ENCODE data around the gene PCNT.
A peak's percentile ranks its signal among the peaks of the same experiment; 100 is the strongest.
"Not testable (repeated sequence)": the region's sequence is repeated elsewhere in the genome, so short reads cannot be mapped to it uniquely, and the experiment has no call there.

Gene PCNT

DNA sequence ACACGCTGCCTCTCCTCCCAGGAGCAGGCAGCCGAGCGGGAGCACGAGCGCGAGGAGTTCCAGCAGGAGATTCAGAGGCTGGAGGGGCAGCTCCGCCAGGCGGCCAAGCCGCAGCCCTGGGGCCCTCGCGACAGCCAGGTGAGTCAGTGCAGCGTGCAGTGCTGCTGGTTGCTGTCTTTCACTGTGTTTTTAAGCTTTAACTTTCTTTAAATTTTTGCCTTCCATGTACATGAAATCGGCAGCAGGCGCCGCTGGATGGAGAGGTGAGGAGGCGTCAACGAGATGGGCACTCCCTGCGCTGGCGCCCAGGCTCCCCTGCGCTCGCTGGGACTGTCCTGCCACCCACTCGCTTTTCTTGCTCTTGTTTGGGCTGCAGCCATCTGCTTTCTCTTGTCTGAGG lies 74.0 kb downstream of the PCNT start:
- Histone ChIP-seq H3K9ac (ENCODE audit: low read depth, low read length) (no peak overlapping the region), H3K36me3 (ENCODE audit: insufficient read depth, low read length) (peaks cover 75% of the 10 kb centered on the region), H3K27me3 (ENCODE audit: insufficient read depth, low read length) (no peaks in the 10 kb centered on the region), H3K9me3 (ENCODE audit: insufficient read depth, low read depth, low read length) (no peaks in the 10 kb centered on the region), H3K27ac (ENCODE audit: low read depth, low read length) (no peak overlapping the region), H3K4me1 (ENCODE audit: insufficient read depth, low read length) (no peaks in the 10 kb centered on the region), H3K4me3 (ENCODE audit: low read length) (no peak overlapping the region)
- 96% methylated on average over 22 of the region's 22 CpGs for WGBS

DNA sequence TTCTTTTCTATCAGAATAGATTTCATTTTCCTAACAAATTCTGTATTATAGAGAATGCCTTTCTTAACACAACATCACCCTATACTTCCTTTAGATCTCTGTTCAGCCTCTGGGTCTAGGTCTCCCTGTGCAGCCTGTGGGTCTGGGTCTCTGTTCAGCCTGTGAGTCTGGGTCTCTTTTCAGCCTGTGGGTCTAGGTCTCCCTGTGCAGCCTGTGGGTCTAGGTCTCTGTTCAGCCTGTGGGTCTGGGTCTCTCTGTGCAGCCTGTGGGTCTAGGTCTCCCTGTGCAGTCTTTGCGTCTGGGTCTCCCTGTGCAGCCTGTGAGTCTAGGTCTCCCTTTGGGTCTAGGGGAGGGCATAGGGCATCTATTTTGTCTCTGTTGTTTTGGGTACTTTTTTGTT lies 75.2 kb downstream of the PCNT start:
- no peak overlapping the region for H3K4me3 ChIP-seq (ENCODE audit: low read length)
- 96% methylated on average over 1 of the region's 1 CpG for WGBS
- H3K4me1 ChIP-seq (ENCODE audit: insufficient read depth, low read length) = no peaks in the 10 kb centered on the region
- no peak overlapping the region for H3K27ac ChIP-seq (ENCODE audit: low read depth, low read length)
- H3K27me3 ChIP-seq (ENCODE audit: insufficient read depth, low read length) = no peaks in the 10 kb centered on the region
- no peak overlapping the region for H3K9ac ChIP-seq (ENCODE audit: low read depth, low read length)
- H3K9me3 ChIP-seq (ENCODE audit: insufficient read depth, low read depth, low read length) = no peaks in the 10 kb centered on the region
- H3K36me3 ChIP-seq (ENCODE audit: insufficient read depth, low read length) = peaks cover 70% of the 10 kb centered on the region

DNA sequence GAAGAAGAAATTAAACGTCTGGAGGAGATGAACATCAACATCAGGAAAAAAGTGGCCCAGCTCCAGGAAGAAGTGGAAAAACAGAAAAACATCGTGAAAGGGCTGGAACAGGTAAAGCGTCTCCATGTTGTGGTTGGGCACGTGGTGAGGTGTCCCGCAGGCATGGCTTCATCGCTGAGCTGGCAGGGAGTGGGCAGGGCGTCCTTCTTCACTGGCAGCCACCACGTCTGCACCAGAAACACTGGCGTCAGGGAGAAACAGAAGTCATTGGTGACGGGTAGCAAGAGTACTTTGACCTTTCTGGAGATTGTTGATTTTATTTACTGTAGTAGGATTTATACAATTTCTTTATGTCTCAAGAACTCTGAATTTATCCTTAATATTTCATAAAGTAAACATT lies 75.7 kb downstream of the PCNT start:
- Histone ChIP-seq H3K4me1 (ENCODE audit: insufficient read depth, low read length) (no peaks in the 10 kb centered on the region), H3K27me3 (ENCODE audit: insufficient read depth, low read length) (no peaks in the 10 kb centered on the region), H3K36me3 (ENCODE audit: insufficient read depth, low read length) (peaks cover 71% of the 10 kb centered on the region), H3K27ac (ENCODE audit: low read depth, low read length) (no peak overlapping the region), H3K9ac (ENCODE audit: low read depth, low read length) (no peak overlapping the region), H3K4me3 (ENCODE audit: low read length) (no peak overlapping the region), H3K9me3 (ENCODE audit: insufficient read depth, low read depth, low read length) (no peaks in the 10 kb centered on the region)
- WGBS = 91% methylated on average over 10 of the region's 10 CpGs

DNA sequence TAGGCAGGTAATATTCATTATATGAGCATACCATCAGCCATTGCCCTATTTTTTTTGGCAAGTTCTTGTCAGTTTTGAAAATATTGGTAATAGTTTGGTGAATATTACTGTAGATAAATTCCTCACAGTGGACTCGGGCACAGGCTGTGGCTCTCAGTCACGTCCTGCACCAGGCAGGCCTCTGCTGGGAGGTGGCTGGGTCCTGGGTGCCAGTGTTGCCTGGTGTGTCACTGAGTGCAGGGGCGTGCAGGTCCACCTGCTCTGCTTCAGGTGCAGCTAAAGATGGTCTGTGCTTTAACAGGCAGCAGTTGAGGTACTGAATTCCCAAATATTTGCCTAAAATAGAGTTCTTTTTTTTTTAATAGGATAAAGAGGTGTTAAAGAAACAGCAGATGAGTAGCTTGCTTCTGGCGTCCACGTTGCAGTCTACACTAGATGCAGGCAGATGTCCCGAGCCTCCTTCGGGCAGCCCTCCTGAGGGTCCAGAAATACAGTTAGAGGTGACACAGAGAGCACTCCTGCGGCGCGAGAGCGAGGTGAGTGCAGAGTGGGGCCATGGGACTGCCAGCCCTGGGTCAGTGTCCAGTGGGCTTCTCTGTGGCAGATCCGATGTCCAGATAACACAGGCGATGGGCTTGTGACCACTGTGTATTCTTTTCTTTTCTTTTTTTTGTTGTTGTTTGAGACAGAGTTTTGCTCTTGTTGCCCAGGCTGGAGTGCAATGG lies 77.4 kb downstream of the PCNT start:
- H3K9ac ChIP-seq (ENCODE audit: low read depth, low read length) = no peak overlapping the region
- no peak overlapping the region for H3K27ac ChIP-seq (ENCODE audit: low read depth, low read length)
- H3K27me3 ChIP-seq (ENCODE audit: insufficient read depth, low read length) = no peaks in the 10 kb centered on the region
- no peak overlapping the region for H3K4me3 ChIP-seq (ENCODE audit: low read length)
- H3K4me1 ChIP-seq (ENCODE audit: insufficient read depth, low read length) = no peaks in the 10 kb centered on the region
- H3K9me3 ChIP-seq (ENCODE audit: insufficient read depth, low read depth, low read length) = no peaks in the 10 kb centered on the region
- 96% methylated on average over 13 of the region's 13 CpGs for WGBS
- H3K36me3 ChIP-seq (ENCODE audit: insufficient read depth, low read length) = peaks cover 72% of the 10 kb centered on the region

DNA sequence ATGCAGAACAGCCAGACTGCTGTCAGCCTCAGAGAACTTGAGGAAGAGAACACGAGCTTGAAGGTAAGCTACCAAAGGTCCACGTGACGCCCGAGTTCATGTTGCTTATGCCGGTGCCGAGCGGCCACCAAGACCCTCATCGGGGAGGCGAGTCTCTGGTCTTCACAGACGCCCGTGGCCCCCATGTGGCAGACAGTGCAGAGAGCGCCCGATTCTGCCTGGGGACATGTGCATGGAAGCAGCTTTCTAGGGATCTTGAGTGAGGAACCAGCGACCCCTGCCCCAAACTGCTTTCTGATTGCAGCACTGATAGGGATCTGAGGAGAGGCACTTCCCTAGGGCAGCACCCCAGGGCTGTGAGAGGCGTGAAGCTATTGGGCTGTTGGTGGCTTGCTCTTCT lies 78.5 kb downstream of the PCNT start:
- H3K9me3 ChIP-seq (ENCODE audit: insufficient read depth, low read depth, low read length) = no peaks in the 10 kb centered on the region
- no peak overlapping the region for H3K27ac ChIP-seq (ENCODE audit: low read depth, low read length)
- no peak overlapping the region for H3K4me3 ChIP-seq (ENCODE audit: low read length)
- no peak overlapping the region for H3K9ac ChIP-seq (ENCODE audit: low read depth, low read length)
- H3K4me1 ChIP-seq (ENCODE audit: insufficient read depth, low read length) = no peaks in the 10 kb centered on the region
- 94% methylated on average over 15 of the region's 15 CpGs for WGBS
- peaks cover 67% of the 10 kb centered on the region for H3K36me3 ChIP-seq (ENCODE audit: insufficient read depth, low read length)
- no peaks in the 10 kb centered on the region for H3K27me3 ChIP-seq (ENCODE audit: insufficient read depth, low read length)

DNA sequence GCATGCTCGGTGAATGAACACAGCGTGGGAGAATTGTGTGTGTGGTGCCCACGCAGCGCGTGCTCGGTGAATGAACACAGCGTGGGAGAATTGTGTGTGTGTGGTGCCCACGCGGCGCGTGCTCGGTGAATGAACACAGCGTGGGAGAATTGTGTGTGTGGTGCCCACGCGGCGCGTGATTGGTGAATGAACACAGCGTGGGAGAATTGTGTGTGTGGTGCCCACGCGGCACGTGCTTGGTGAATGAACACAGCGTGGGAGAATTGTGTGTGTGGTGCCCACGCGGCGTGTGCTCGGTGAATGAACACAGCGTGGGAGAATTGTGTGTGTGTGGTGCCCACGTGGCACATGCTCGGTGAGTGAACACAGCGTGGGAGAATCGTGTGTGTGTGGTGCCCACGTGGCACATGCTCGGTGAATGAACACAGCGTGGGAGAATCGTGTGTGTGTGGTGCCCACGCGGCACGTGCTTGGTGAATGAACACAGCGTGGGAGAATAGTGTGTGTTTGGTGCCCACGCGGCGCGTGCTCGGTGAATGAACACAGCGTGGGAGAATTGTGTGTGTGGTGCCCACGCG lies 79.4 kb downstream of the PCNT start:
- H3K27ac ChIP-seq (ENCODE audit: low read depth, low read length); H3K9me3 ChIP-seq (ENCODE audit: insufficient read depth, low read depth, low read length); H3K4me1 ChIP-seq (ENCODE audit: insufficient read depth, low read length); H3K9ac ChIP-seq (ENCODE audit: low read depth, low read length); H3K4me3 ChIP-seq (ENCODE audit: low read length); H3K27me3 ChIP-seq (ENCODE audit: insufficient read depth, low read length): not testable (repeated sequence)
- peaks cover 61% of the 10 kb centered on the region for H3K36me3 ChIP-seq (ENCODE audit: insufficient read depth, low read length)
- 95% methylated on average over 47 of the region's 47 CpGs for WGBS

DNA sequence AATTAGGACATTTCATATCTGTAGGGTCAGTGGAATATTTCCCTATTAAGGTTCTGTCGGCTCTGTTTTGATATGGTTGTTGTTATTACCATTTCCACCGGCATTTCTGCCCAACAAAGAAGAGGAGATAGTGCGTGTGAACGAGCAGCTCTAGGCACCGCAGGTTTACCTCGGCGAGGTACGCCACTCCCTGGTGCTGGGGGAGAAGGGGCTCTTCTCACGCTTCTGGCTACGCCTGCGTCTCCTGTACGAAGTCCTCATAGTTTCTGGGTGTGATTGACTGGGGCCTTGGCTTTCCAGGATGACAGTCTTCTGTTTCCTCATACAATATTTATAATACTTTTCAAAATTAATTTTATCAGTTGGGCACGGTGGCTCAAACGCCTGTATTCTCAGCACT lies 80.3 kb downstream of the PCNT start:
- Histone ChIP-seq H3K27me3 (ENCODE audit: insufficient read depth, low read length) (no peaks in the 10 kb centered on the region), H3K27ac (ENCODE audit: low read depth, low read length) (no peak overlapping the region), H3K4me3 (ENCODE audit: low read length) (no peak overlapping the region), H3K4me1 (ENCODE audit: insufficient read depth, low read length) (no peaks in the 10 kb centered on the region), H3K9ac (ENCODE audit: low read depth, low read length) (no peak overlapping the region), H3K36me3 (ENCODE audit: insufficient read depth, low read length) (peaks cover 54% of the 10 kb centered on the region), H3K9me3 (ENCODE audit: insufficient read depth, low read depth, low read length) (no peaks in the 10 kb centered on the region)
- 97% methylated on average over 12 of the region's 14 CpGs for WGBS

DNA sequence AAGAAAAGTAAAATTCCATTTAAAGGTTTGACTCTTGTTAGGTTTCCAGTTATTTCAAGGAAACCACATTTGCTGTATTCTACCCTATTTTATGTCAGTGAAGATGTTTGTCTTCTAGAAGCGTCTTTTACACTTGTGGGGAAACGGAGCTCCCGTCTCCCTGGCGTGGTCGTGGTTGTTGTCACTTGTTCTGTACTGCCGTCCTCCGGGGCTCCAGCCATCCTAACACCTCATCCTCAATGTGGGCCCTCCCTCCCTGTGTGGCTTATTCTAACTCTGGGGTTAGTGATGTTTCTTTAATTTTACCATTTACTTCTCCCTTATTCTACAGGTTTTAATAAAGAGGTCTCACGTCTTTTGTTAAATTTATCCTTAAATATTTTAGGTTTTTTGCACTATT lies 82.0 kb downstream of the PCNT start:
- WGBS = 88% methylated on average over 6 of the region's 8 CpGs
- Histone ChIP-seq H3K27me3 (ENCODE audit: insufficient read depth, low read length) (no peaks in the 10 kb centered on the region), H3K9me3 (ENCODE audit: insufficient read depth, low read depth, low read length) (no peaks in the 10 kb centered on the region), H3K27ac (ENCODE audit: low read depth, low read length) (no peak overlapping the region), H3K4me3 (ENCODE audit: low read length) (no peak overlapping the region), H3K4me1 (ENCODE audit: insufficient read depth, low read length) (peaks cover 10% of the 10 kb centered on the region), H3K9ac (ENCODE audit: low read depth, low read length) (no peak overlapping the region), H3K36me3 (ENCODE audit: insufficient read depth, low read length) (peaks cover 41% of the 10 kb centered on the region)

DNA sequence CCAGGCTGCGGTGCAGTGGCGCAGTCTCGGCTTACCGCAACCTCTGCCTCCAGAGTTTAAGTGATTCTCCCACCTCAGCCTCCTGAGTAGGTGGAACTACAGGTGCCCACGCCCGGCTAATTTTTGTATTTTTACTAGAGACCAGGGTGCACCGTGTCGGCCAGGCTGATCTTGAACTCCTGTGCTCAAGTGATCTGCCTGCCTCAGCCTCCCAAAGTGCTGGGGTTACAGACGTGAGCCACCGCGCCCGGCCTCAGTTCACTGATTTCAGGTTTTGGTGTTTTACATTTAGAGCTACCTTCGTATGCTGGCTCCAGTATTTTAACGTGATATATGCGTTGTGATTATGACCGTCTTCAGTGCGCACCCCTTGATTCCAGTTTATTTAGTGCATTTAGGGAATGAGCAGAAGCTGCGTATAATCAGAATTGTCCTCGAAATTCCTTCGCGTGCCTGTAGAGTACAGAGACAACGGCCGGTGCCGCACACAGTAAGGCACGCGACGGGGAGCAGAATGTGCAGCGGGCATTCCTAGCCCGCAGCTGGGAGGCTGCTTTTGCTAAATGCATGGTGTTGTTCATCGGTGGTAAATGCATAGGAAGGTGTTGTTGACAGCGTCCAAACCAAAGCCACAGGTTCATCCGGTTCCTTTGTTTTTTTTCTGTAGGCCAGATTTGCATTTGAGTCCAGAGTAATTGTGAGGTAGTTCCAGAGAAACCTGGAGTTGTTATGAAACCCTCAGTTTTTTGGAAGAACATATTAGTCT lies 85.9 kb downstream of the PCNT start:
- Histone ChIP-seq H3K27me3 (ENCODE audit: insufficient read depth, low read length) (no peaks in the 10 kb centered on the region), H3K4me1 (ENCODE audit: insufficient read depth, low read length) (peaks cover 12% of the 10 kb centered on the region), H3K36me3 (ENCODE audit: insufficient read depth, low read length) (peaks cover 22% of the 10 kb centered on the region), H3K9ac (ENCODE audit: low read depth, low read length) (0 out of 2 replicates have a peak overlapping the region, but pooled peaks have one; percentile 19), H3K9me3 (ENCODE audit: insufficient read depth, low read depth, low read length) (no peaks in the 10 kb centered on the region), H3K4me3 (ENCODE audit: low read length) (no peak overlapping the region), H3K27ac (ENCODE audit: low read depth, low read length) (peak overlapping the region; percentile 33; the same call in 1 of the 2 replicates)
- WGBS = 94% methylated on average over 32 of the region's 32 CpGs

DNA sequence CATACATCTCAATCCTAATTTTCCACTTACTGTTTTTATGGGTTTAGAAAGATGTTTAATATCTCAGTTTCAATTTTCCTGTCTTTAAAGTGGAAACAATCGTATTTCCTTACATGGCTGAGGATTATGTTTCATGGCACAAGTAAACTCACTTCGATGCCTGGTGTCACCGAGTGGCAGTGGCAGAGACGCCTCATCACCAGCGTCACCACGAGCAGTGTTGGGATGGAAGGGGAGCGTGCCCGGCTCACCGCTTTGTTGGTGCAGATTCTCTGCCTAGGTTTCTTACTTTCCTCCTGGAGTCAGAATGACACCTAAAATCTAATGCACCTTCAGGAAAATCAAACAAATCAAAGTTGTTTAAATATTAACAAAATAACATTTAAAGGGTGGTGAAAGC lies 86.6 kb downstream of the PCNT start:
- H3K9ac ChIP-seq (ENCODE audit: low read depth, low read length) = no peak overlapping the region
- H3K27me3 ChIP-seq (ENCODE audit: insufficient read depth, low read length) = no peaks in the 10 kb centered on the region
- H3K27ac ChIP-seq (ENCODE audit: low read depth, low read length) = no peak overlapping the region
- WGBS = 96% methylated on average over 9 of the region's 9 CpGs
- no peak overlapping the region for H3K4me3 ChIP-seq (ENCODE audit: low read length)
- H3K36me3 ChIP-seq (ENCODE audit: insufficient read depth, low read length) = peaks cover 19% of the 10 kb centered on the region
- peaks cover 12% of the 10 kb centered on the region for H3K4me1 ChIP-seq (ENCODE audit: insufficient read depth, low read length)
- H3K9me3 ChIP-seq (ENCODE audit: insufficient read depth, low read depth, low read length) = no peaks in the 10 kb centered on the region

DNA sequence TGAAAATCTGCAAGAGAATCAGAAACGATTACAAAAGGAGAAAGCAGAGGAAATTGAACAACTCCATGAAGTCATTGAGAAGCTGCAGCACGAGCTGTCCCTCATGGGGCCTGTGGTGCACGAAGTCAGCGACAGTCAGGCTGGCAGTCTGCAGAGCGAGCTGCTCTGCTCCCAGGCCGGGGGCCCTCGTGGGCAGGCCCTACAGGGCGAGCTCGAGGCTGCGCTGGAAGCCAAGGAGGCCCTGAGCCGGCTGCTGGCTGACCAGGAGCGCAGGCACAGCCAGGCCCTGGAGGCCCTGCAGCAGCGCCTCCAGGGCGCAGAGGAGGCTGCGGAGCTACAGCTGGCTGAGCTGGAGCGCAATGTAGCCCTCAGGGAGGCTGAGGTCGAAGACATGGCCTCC lies 87.3 kb downstream of the PCNT start:
- Histone ChIP-seq H3K9ac (ENCODE audit: low read depth, low read length) (no peak overlapping the region; the same call in 1 of the 2 replicates), H3K36me3 (ENCODE audit: insufficient read depth, low read length) (peaks cover 22% of the 10 kb centered on the region), H3K4me3 (ENCODE audit: low read length) (no peak overlapping the region), H3K27ac (ENCODE audit: low read depth, low read length) (peak overlapping the region; percentile 32), H3K9me3 (ENCODE audit: insufficient read depth, low read depth, low read length) (no peaks in the 10 kb centered on the region), H3K4me1 (ENCODE audit: insufficient read depth, low read length) (peaks cover 12% of the 10 kb centered on the region), H3K27me3 (ENCODE audit: insufficient read depth, low read length) (no peaks in the 10 kb centered on the region)
- 91% methylated on average over 17 of the region's 17 CpGs for WGBS

All from HUES64 (cell line).